IMR-90 (cell line): ENCODE measurements around the gene ANKH. TPM values are rescaled to one million over a fixed set of nuclear protein-coding genes. Genes with fewer than 3 reads are reported as not detected.

Source experiments
- ATAC-seq: fragments of 200-7000 bp; cut with Tn5 transposase; 2 replicates; pipeline ENCODE4 v1.9.1; 2020; ENCODE audit warnings: low read depth, mild to moderate bottlenecking, moderate library complexity
- BruUV-seq: library from RNA; stranded (reverse); fragments of 400-500 nt; replicated peaks from 2 replicates; lab custom pipeline; 2021; lab: Mats Ljungman, UMichigan
- CTCF ChIA-PET: fragments of 300-600 bp; formaldehyde crosslinking; extraction: SDS; loops from one replicate; lab custom pipeline; 2021; ENCODE audit warnings: antibody characterized with exemption; lab: Yijun Ruan, JAX
- POLR2A ChIA-PET: fragments of 300-600 bp; sonication (Branson Sonifier 250); formaldehyde crosslinking; loops from one replicate; lab custom pipeline; 2022; ENCODE audit warnings: antibody characterized with exemption; ENCODE audit not compliant: unreplicated experiment; lab: Charles Lee
- DNase-seq: peaks from one replicate; pipeline ENCODE4 v3.0.0; 2013
- H2AFZ ChIP-seq: replicated peaks from 2 replicates; pipeline ENCODE3; 2013; ENCODE audit warnings: low read length, mild to moderate bottlenecking; ENCODE audit not compliant: poor library complexity
- H2AK5ac ChIP-seq: 2 replicates; pipeline ENCODE4 v1.6.1; 2013; ENCODE audit warnings: low read depth, low read length, inconsistent platforms
- H2AK9ac ChIP-seq: replicated peaks from 2 replicates; pipeline ENCODE3; 2013; ENCODE audit warnings: mild to moderate bottlenecking, low read depth, low read length, moderate library complexity; ENCODE audit not compliant: poor library complexity
- H2BK120ac ChIP-seq: 2 replicates; pipeline ENCODE4 v1.6.1; 2013; ENCODE audit warnings: low read depth, low read length, inconsistent platforms
- H2BK15ac ChIP-seq: 3 replicates; pipeline ENCODE4 v1.6.1; 2013; ENCODE audit warnings: low read depth, low read length, inconsistent platforms
- H2BK20ac ChIP-seq: 2 replicates; pipeline ENCODE4 v1.6.1; 2013; ENCODE audit warnings: low read depth, mild to moderate bottlenecking, inconsistent platforms, low read length, moderate library complexity
- H2BK5ac ChIP-seq: 2 replicates; pipeline ENCODE4 v1.6.1; 2013; ENCODE audit warnings: mild to moderate bottlenecking, low read depth, low read length, inconsistent platforms; ENCODE audit not compliant: poor library complexity, severe bottlenecking
- H3K14ac ChIP-seq: replicated peaks from 2 replicates; pipeline ENCODE4 v1.6.1; 2013; ENCODE audit warnings: low read depth, low read length, inconsistent platforms
- H3K18ac ChIP-seq: 2 replicates; pipeline ENCODE4 v1.6.1; 2013; ENCODE audit warnings: low read depth, low read length, control low read depth
- H3K23ac ChIP-seq: 2 replicates; pipeline ENCODE4 v1.6.1; 2013; ENCODE audit warnings: low read depth, low read length, inconsistent platforms
- H3K27ac ChIP-seq: 2 replicates; pipeline ENCODE4 v1.5.1; 2013; ENCODE audit warnings: mild to moderate bottlenecking, control low read depth, low read length; ENCODE audit not compliant: insufficient read depth
- H3K27me3 ChIP-seq: 2 replicates; pipeline ENCODE4 v1.6.1; 2013; ENCODE audit warnings: low read length; ENCODE audit not compliant: control insufficient read depth, insufficient read depth
- H3K36me3 ChIP-seq: 2 replicates; pipeline ENCODE4 v1.6.1; 2013; ENCODE audit warnings: low read length, mixed read lengths; ENCODE audit not compliant: control insufficient read depth, insufficient read depth
- H3K4ac ChIP-seq: 2 replicates; pipeline ENCODE4 v1.6.1; 2013; ENCODE audit warnings: low read depth, low read length, inconsistent platforms
- H3K4me1 ChIP-seq: 2 replicates; pipeline ENCODE4 v1.6.1; 2013; ENCODE audit warnings: low read length, mixed read lengths; ENCODE audit not compliant: control insufficient read depth, insufficient read depth
- H3K4me2 ChIP-seq: 2 replicates; pipeline ENCODE4 v1.6.1; 2013; ENCODE audit warnings: low read depth, mild to moderate bottlenecking, control low read depth, low read length, moderate library complexity
- H3K4me3 ChIP-seq: 2 replicates; pipeline ENCODE4 v1.5.1; 2013; ENCODE audit warnings: low read depth, mild to moderate bottlenecking, control low read depth, low read length, moderate library complexity; ENCODE audit not compliant: insufficient read depth
- H3K56ac ChIP-seq: 2 replicates; pipeline ENCODE4 v1.6.1; 2013; ENCODE audit warnings: low read length, inconsistent platforms; ENCODE audit not compliant: insufficient read depth; ENCODE audit errors: extremely low read depth
- H3K79me1 ChIP-seq, 2 experiments: 2 replicates each; pipeline ENCODE4 v1.6.1; 2013; ENCODE audit warnings: low read length in 2 of 2, inconsistent platforms in 1 of 2, low read depth in 1 of 2
- H3K9ac ChIP-seq: 2 replicates; pipeline ENCODE4 v1.6.1; 2013; ENCODE audit warnings: low read depth, low read length, control low read depth
- H3K9me1 ChIP-seq: 2 replicates; pipeline ENCODE4 v1.6.1; 2013; ENCODE audit warnings: low read length, inconsistent platforms; ENCODE audit not compliant: insufficient read depth
- H3K9me3 ChIP-seq: 2 replicates; pipeline ENCODE4 v1.6.1; 2013; ENCODE audit warnings: low read length; ENCODE audit not compliant: control insufficient read depth, insufficient read depth
- H4K20me1 ChIP-seq: 2 replicates; pipeline ENCODE4 v1.6.1; 2013; ENCODE audit warnings: low read length, inconsistent platforms; ENCODE audit not compliant: insufficient read depth
- H4K5ac ChIP-seq: 2 replicates; pipeline ENCODE4 v1.6.1; 2013; ENCODE audit warnings: mild to moderate bottlenecking, low read depth, low read length, control low read depth
- H4K8ac ChIP-seq, 2 experiments: 2 replicates each; pipeline ENCODE4 v1.6.1; 2013; ENCODE audit warnings: low read depth in 2 of 2, low read length in 2 of 2, control low read depth in 1 of 2, inconsistent platforms in 1 of 2
- H4K91ac ChIP-seq: 2 replicates; pipeline ENCODE4 v1.6.1; 2013; ENCODE audit warnings: low read depth, low read length, inconsistent platforms; ENCODE audit not compliant: insufficient read depth
- CHD1 ChIP-seq: IDR thresholded peaks from 2 replicates; pipeline ENCODE4 v1.6.1; 2012; ENCODE audit warnings: low read depth, low read length, improper control_type of control experiment
- FOS ChIP-seq: fragments of 150-350 bp; IDR thresholded peaks from 2 replicates; pipeline ENCODE4 v1.6.1; 2016; ENCODE audit warnings: low read depth, low read length
- MAZ ChIP-seq: IDR thresholded peaks from 2 replicates; pipeline ENCODE4 v1.6.1; 2012; ENCODE audit warnings: low read depth, mild to moderate bottlenecking, low read length, improper control_type of control experiment, moderate library complexity, borderline replicate concordance
- NFE2L2 ChIP-seq: fragments of 150-350 bp; IDR thresholded peaks from 2 replicates; pipeline ENCODE4 v1.6.1; 2016; ENCODE audit warnings: low read depth, mild to moderate bottlenecking, low read length
- WGBS, 2 experiments: methylation state at CpG; one replicate each; pipeline versions ENCODE4 v1.1.5 to v1.1.7; 2013; ENCODE audit warnings: missing lambda C conversion rate in 2 of 2; ENCODE audit not compliant: insufficient read length in 1 of 2; ENCODE audit errors: extremely low coverage in 2 of 2; 5-methylcytosine and 5-hydroxymethylcytosine counted together
- dilution Hi-C: fragments of 300-500 bp; cut with HindIII; formaldehyde crosslinking; loops from one replicate; pipeline ENCODE4 v1.14.3; 2018; ENCODE audit warnings: low sequenced_read_pairs; ENCODE audit not compliant: unreplicated experiment
- in situ Hi-C: fragments of 300-500 bp; cut with MboI; formaldehyde crosslinking; loops from 3 replicates; pipeline ENCODE4 v1.14.3; 2019; ENCODE audit warnings: low sequenced_read_pairs, inconsistent platforms, mixed read lengths
- intact Hi-C: fragments of 100-400 bp; cut with micrococcal nuclease; formaldehyde crosslinking; loops from 2 replicates; pipeline ENCODE4 v1.10.0; 2022
- polyA plus RNA-seq, 3 experiments: library from polyadenylated mRNA; depleted of rRNA; stranded (reverse); fragments of >200 nt; gene quantifications; 2 replicates each; pipeline ENCODE4 v1.2.3, GENCODE V29; 2012; ENCODE audit warnings: low replicate concordance in 1 of 3
- total RNA-seq: library from RNA; depleted of rRNA; stranded (reverse); fragments of >200 nt; gene quantifications from 2 replicates; pipeline ENCODE4 v1.2.3, GENCODE V29; 2012
- TF ChIP-seq, protein P1 (sequence below): conservative IDR thresholded peaks from 2 replicates; pipeline ENCODE4 v1.5.1; 2012; ENCODE audit warnings: mild to moderate bottlenecking, low read depth, low read length, improper control_type of control experiment
- TF ChIP-seq, protein P2 (sequence below): fragments of 150-350 bp; IDR thresholded peaks from 2 replicates; pipeline ENCODE4 v1.6.1; 2017; ENCODE audit warnings: mild to moderate bottlenecking, antibody characterized with exemption, low read length, low read depth

Gene ANKH
- total and polyA plus RNA-seq, 2 of the 4 experiments (the other 2 are of a cell fraction) = 5.2 to 17.2 TPM

DNA sequence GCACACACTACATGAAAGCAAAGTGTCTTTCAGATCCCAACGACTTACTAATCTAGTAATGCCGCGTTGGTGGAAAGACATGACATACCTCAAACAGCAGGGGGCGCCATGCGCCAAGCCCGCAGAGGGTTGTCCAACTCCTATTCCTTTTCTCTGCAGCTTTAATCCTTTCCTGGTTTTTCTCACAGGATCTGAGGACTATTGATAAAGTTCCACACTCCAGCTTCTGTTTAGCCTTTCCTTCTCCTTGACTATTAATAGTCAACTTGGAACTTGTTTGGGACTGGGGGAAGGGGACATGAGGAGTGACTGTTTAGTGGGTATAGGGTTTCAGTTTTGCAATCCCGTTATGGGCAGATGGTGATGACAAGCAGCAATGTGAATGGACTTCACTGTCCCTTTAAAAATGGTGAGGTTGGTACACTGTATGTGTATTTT, 144.1 kb downstream of the ANKH start (continued):
- TF ChIP-seq MAZ = no peak

DNA sequence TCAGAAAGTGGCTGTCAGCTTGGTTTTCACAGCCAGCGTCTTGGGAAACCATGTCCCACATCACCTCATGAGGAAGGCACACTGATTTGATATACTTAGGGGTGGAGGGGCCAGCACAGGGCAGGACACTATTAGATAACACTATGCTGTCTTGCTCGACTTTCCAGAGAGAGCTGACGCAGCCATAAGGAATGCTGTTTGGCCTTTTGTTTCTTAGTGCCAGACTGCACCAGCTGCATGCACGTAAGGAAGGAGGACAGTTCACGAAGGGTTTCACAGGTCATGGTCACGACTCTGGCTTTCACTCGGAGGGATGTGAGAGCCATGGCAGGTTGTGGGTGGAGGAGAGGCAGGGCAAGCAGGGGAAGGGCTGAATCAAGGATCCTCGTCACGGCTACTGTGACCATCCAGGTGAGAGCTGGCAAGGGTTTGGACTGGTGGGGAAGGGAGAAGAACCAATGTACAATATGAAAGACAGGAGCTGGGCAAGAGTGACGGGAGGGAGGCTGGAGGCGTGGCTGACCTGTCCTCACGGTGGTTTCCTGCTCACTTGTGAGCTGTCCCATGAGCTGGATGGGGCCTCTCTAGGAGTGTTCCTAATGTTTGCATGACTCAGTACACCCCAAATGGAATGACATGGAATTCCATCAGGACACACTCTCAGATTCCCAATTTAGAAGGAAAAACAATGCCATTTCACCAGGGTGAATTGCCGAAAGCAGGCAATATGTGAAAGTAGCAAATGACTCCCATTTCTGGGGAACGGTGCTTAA, 145.3 kb downstream of the ANKH start:
- H3K9me3 ChIP-seq = no peaks in the 10 kb centered on the region
- 54% methylated on average over 11 of the region's 14 CpGs; no CpG with 5 or more reads in 1 of the 2 experiments for WGBS, 2 experiments
- peak overlapping the region; percentile 81 for H4K91ac ChIP-seq
- H3K27me3 ChIP-seq = no peaks in the 10 kb centered on the region
- H3K56ac ChIP-seq = no peak overlapping the region
- H3K79me1 ChIP-seq = peaks cover 0 to 12% of the 10 kb centered on the region in 2 experiments; a peak in 1 of 4 replicates
- H2AK9ac ChIP-seq = peak overlapping the region; percentile 90
- H3K18ac ChIP-seq = peak overlapping the region; percentile 30; the same call in 1 of the 2 replicates
- no peak overlapping the region for H3K9ac ChIP-seq
- peak overlapping the region; percentile 56 for H3K14ac ChIP-seq
- H3K4me2 ChIP-seq = peak overlapping the region; percentile 18
- dilution Hi-C loops (no loop called here), intact Hi-C loops (loop anchor here (5.0 kb wide), 1 partner anchor 456 kb away; no protein-coding TSS in a partner anchor), in situ Hi-C loops (no loop called here)
- H2BK120ac ChIP-seq = peak overlapping the region; percentile 85
- TF ChIP-seq, protein P1, sequence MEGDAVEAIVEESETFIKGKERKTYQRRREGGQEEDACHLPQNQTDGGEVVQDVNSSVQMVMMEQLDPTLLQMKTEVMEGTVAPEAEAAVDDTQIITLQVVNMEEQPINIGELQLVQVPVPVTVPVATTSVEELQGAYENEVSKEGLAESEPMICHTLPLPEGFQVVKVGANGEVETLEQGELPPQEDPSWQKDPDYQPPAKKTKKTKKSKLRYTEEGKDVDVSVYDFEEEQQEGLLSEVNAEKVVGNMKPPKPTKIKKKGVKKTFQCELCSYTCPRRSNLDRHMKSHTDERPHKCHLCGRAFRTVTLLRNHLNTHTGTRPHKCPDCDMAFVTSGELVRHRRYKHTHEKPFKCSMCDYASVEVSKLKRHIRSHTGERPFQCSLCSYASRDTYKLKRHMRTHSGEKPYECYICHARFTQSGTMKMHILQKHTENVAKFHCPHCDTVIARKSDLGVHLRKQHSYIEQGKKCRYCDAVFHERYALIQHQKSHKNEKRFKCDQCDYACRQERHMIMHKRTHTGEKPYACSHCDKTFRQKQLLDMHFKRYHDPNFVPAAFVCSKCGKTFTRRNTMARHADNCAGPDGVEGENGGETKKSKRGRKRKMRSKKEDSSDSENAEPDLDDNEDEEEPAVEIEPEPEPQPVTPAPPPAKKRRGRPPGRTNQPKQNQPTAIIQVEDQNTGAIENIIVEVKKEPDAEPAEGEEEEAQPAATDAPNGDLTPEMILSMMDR = no peak
- TF ChIP-seq FOS (0 out of 2 replicates have a peak, but pooled peaks have one; percentile 1), CHD1 (no peak), NFE2L2 (no peak)
- TF ChIP-seq, protein P2, sequence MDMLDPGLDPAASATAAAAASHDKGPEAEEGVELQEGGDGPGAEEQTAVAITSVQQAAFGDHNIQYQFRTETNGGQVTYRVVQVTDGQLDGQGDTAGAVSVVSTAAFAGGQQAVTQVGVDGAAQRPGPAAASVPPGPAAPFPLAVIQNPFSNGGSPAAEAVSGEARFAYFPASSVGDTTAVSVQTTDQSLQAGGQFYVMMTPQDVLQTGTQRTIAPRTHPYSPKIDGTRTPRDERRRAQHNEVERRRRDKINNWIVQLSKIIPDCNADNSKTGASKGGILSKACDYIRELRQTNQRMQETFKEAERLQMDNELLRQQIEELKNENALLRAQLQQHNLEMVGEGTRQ = no peak
- peak overlapping the region; percentile 74 for H2BK5ac ChIP-seq
- H2BK15ac ChIP-seq = peak overlapping the region; percentile 20; the same call in 1 of the 3 replicates
- peak; percentile 76 for DNase-seq
- H2AK5ac ChIP-seq = peak overlapping the region; percentile 72
- no TSS peak for BruUV-seq
- H2BK20ac ChIP-seq = peak overlapping the region; percentile 82
- H3K27ac ChIP-seq = peak overlapping the region; percentile 9
- peak overlapping the region in 1 of 2 experiments; percentile 81; a peak in 2 of 4 replicates for H4K8ac ChIP-seq
- H4K5ac ChIP-seq = peak overlapping the region; percentile 28; the same call in 1 of the 2 replicates
- H2AFZ ChIP-seq = peak overlapping the region; percentile 76
- ChIA-PET CTCF (interaction anchor here (0.7 to 4.0 kb wide), 6 partner anchors 41 to 288 kb away, joined by 3 to 30 read pairs (median 8); no protein-coding TSS in a partner anchor), POLR2A (interaction anchor here (0.6 kb wide), 1 partner anchor 134 kb away, joined by 3 read pairs; no protein-coding TSS in a partner anchor)
- peak overlapping the region; percentile 86 for H3K4ac ChIP-seq
- H3K36me3 ChIP-seq = no peaks in the 10 kb centered on the region
- peaks cover 12% of the 10 kb centered on the region for H3K4me1 ChIP-seq
- H4K20me1 ChIP-seq = no peaks in the 10 kb centered on the region
- peak; percentile 82 for ATAC-seq
- H3K4me3 ChIP-seq = no peak overlapping the region
- H3K23ac ChIP-seq = peak overlapping the region; percentile 72
- peaks cover 14% of the 10 kb centered on the region for H3K9me1 ChIP-seq
